HG02943 (cell line): Measurements from ENCODE around the gene DCUN1D2.

Experiments used
- ATAC-seq: cut with Tn5 transposase; IDR thresholded peaks from one replicate; pipeline ENCODE4 v1.9.1; 2021; ENCODE audit warnings: mild to moderate bottlenecking, low read depth, moderate library complexity; ENCODE audit not compliant: unreplicated experiment

DCUN1D2 gene

GRCh38 chr13:113428469-113428865, 62.0 kb downstream of the DCUN1D2 start:
- no peak for ATAC-seq

GRCh38 chr13:113427562-113428468, 62.7 kb downstream of the DCUN1D2 start:
- no peak for ATAC-seq

- ATAC-seq = no peak
Observed at GRCh38 chr13:113426591-113426986, 63.9 kb downstream of the DCUN1D2 start.

- no peak for ATAC-seq
Observed at GRCh38 chr13:113425941-113426590, 64.4 kb downstream of the DCUN1D2 start.

GRCh38 chr13:113423520-113424163, 66.9 kb downstream of the DCUN1D2 start:
- no peak for ATAC-seq

GRCh38 chr13:113422807-113423519, 67.5 kb downstream of the DCUN1D2 start:
- ATAC-seq = no peak

- no peak for ATAC-seq
Observed at GRCh38 chr13:113421673-113422270, 68.7 kb downstream of the DCUN1D2 start.

- no peak for ATAC-seq
Observed at GRCh38 chr13:113420833-113421600, 69.5 kb downstream of the DCUN1D2 start.

GRCh38 chr13:113420232-113420631, 70.3 kb downstream of the DCUN1D2 start:
- ATAC-seq = no peak

GRCh38 chr13:113419531-113420193, 70.8 kb downstream of the DCUN1D2 start:
- ATAC-seq = no peak

GRCh38 chr13:113418722-113419049, 71.8 kb downstream of the DCUN1D2 start:
- ATAC-seq = no peak

- ATAC-seq = no peak
Observed at GRCh38 chr13:113417836-113418721, 72.4 kb downstream of the DCUN1D2 start.

- ATAC-seq = no peak
Observed at GRCh38 chr13:113417008-113417751, 73.3 kb downstream of the DCUN1D2 start.

- ATAC-seq = no peak
Observed at GRCh38 chr13:113415825-113416224, 74.7 kb downstream of the DCUN1D2 start.

GRCh38 chr13:113415032-113415431, 75.5 kb downstream of the DCUN1D2 start:
- no peak for ATAC-seq

- no peak for ATAC-seq
Observed at GRCh38 chr13:113414335-113414734, 76.2 kb downstream of the DCUN1D2 start.

- ATAC-seq = no peak
Observed at GRCh38 chr13:113413898-113414282, 76.6 kb downstream of the DCUN1D2 start.
